Dermis microvascular lymphatic vessel endothelial cell (primary cell): ENCODE results near the gene ADAMTS13. TPM values are rescaled to one million over a fixed set of nuclear protein-coding genes. Genes with fewer than 3 reads are reported as not detected.
"Not testable (repeated sequence)": the region's sequence is repeated elsewhere in the genome, so short reads cannot be mapped to it uniquely, and the experiment has no call there.

Experiments
- DNase-seq, 2 donors: peaks; one replicate each; pipeline versions ENCODE4 v3.0.0 to v3.0.0-alpha.2; 2010; ENCODE audit warnings: low read depth in 2 of 2
- total RNA-seq: library from RNA; depleted of rRNA; stranded (reverse); fragments of >200 nt; gene quantifications from 2 replicates; pipeline ENCODE4 v1.2.1, GENCODE V29; 2014

Gene ADAMTS13
- total RNA-seq: 0.39 and 1.0 TPM in 2 replicates

- DNase-seq: no peak
Measured at GRCh38 chr9:133421615-133422542, at the start of gene ADAMTS13. ADAMTS13 (plus strand) TSS chr9:133422367; CDS start chr9:133422444, 77 bp downstream.

- DNase-seq: peak in 1 of 2 donors; percentile 36
Measured at GRCh38 chr9:133374612-133375115, 47.5 kb upstream of the ADAMTS13 start.

GRCh38 chr9:133375116-133375723 lies 46.9 kb upstream of the ADAMTS13 start:
- peak in 1 of 2 donors; percentile 54 for DNase-seq

- DNase-seq: peak; percentile 86 to 98
Measured at GRCh38 chr9:133375724-133376654, 46.2 kb upstream of the ADAMTS13 start, which contains the start of the genes STKLD1 and SURF4. STKLD1 (plus strand) TSS chr9:133376366; CDS start chr9:133376474, 108 bp downstream. SURF4 (minus strand) TSS chr9:133376060; CDS start chr9:133375969, 91 bp downstream.

- not testable (repeated sequence) for DNase-seq
Measured at GRCh38 chr9:133377280-133377679, 44.9 kb upstream of the ADAMTS13 start.

- DNase-seq: no peak
Measured at GRCh38 chr9:133377721-133378216, 44.4 kb upstream of the ADAMTS13 start.

GRCh38 chr9:133378408-133378962 lies 43.7 kb upstream of the ADAMTS13 start:
- DNase-seq: no peak

- DNase-seq: no peak
Measured at GRCh38 chr9:133379153-133380086, 42.7 kb upstream of the ADAMTS13 start.

GRCh38 chr9:133380734-133381133 lies 41.4 kb upstream of the ADAMTS13 start:
- DNase-seq: no peak

- DNase-seq: no peak
Measured at GRCh38 chr9:133382507-133383141, 39.5 kb upstream of the ADAMTS13 start.

- DNase-seq: no peak
Measured at GRCh38 chr9:133383438-133383837, 38.7 kb upstream of the ADAMTS13 start.

GRCh38 chr9:133384736-133385321 lies 37.3 kb upstream of the ADAMTS13 start:
- no peak for DNase-seq

- no peak for DNase-seq
Measured at GRCh38 chr9:133385452-133385851, 36.7 kb upstream of the ADAMTS13 start.

- DNase-seq: no peak
Measured at GRCh38 chr9:133386338-133386737, 35.8 kb upstream of the ADAMTS13 start.

- DNase-seq: no peak
Measured at GRCh38 chr9:133387680-133388079, 34.5 kb upstream of the ADAMTS13 start.

GRCh38 chr9:133389025-133389557 lies 33.1 kb upstream of the ADAMTS13 start:
- DNase-seq: no peak

GRCh38 chr9:133389562-133389961 lies 32.6 kb upstream of the ADAMTS13 start:
- no peak for DNase-seq

GRCh38 chr9:133390713-133391112 lies 31.5 kb upstream of the ADAMTS13 start:
- no peak for DNase-seq
